ENCODE data around the gene TSSK3.

GRCh38 chr1:32362474-32363313 lies at the start of gene TSSK3, which contains the start of gene FAM229A:
- no peak for TF ChIP-seq CTCF (IDR thresholded peaks at IDR 0.05; ENCODE audit: control extremely low read depth in 1 of 3, insufficient read depth in 1 of 3, low read depth in 1 of 3, low read length in 3 of 3)
- TF ChIP-seq GTF2F1 (IDR thresholded peaks at IDR 0.05; ENCODE audit: borderline replicate concordance, low read depth, low read length), result no peak
- TF ChIP-seq EP300 (IDR thresholded peaks at IDR 0.05; ENCODE audit: borderline replicate concordance in 1 of 2, low read depth in 2 of 2, low read length in 2 of 2), result no peak
- TF ChIP-seq YY1 (IDR thresholded peaks at IDR 0.05; ENCODE audit: low read depth, low read length), result no peak
- no peak for TF ChIP-seq SIRT6 (IDR thresholded peaks at IDR 0.05; ENCODE audit: low read length)
- TF ChIP-seq FOSL1 (IDR thresholded peaks at IDR 0.05; ENCODE audit: insufficient read depth, low read depth, low read length), result no peak
- TF ChIP-seq POLR2A (IDR thresholded peaks at IDR 0.05; ENCODE audit: control extremely low read depth in 1 of 2, low read depth in 2 of 2, low read length in 2 of 2), result no peak
- no peak for TF ChIP-seq TEAD4 (IDR thresholded peaks at IDR 0.05; ENCODE audit: low read depth, low read length)
- TF ChIP-seq SUZ12 (IDR thresholded peaks at IDR 0.05; ENCODE audit: low read length), result no peak

Measured in H1 (cell line).